Pancreas (tissue), 10 donors: Measurements from ENCODE around the gene LTBP4. TPM values are rescaled to one million over a fixed set of nuclear protein-coding genes. Genes with fewer than 3 reads are reported as not detected.
A peak's percentile ranks its signal among the peaks of the same experiment; 100 is the strongest.

ENCODE experiments used
- ATAC-seq, 4 donors: fragments of 200-7000 bp; cut with Tn5 transposase; one replicate each; pipeline versions ENCODE4 v1.8.0 to v1.9.1; 2020; ENCODE audit warnings: mild to moderate bottlenecking in 4 of 4, moderate library complexity in 4 of 4
- DNase-seq, 6 donors: peaks; one replicate each; pipeline ENCODE4 v3.0.0-alpha.2; 2020
- FAIRE-seq: peaks from 2 replicates; lab custom pipeline; 2012; peaks lifted over from hg19 to GRCh38; lab: Jason Lieb, UNC
- H3K27ac ChIP-seq, 4 donors: fragments of 200-600 bp; sonication (generic); 1 replicate in 3 of 4; 2 replicates in 1 of 4; pipeline versions ENCODE4 v1.5.0 to v1.8.0; 2020
- H3K27me3 ChIP-seq, 4 donors: fragments of 200-600 bp; one replicate each; pipeline ENCODE4 v1.8.0; 2021
- H3K36me3 ChIP-seq, 3 donors: fragments of 200-600 bp; sonication (generic) in 1 of 3; one replicate each; pipeline versions ENCODE4 v1.5.0 to v1.8.0; 2020 to 2021
- H3K4me1 ChIP-seq, 3 donors: fragments of 200-600 bp; one replicate each; pipeline ENCODE4 v1.8.0; 2021
- H3K4me3 ChIP-seq, 4 donors: fragments of 200-600 bp; sonication (generic) in 2 of 4; one replicate each; pipeline versions ENCODE4 v1.5.0 to v1.8.0; 2020 to 2021
- H3K9me3 ChIP-seq, 4 donors: fragments of 200-600 bp; one replicate each; pipeline ENCODE4 v1.8.0; 2021
- CTCF ChIP-seq, 4 donors: fragments of 200-600 bp; sonication (generic) in 3 of 4; IDR thresholded peaks; one replicate each; pipeline versions ENCODE4 v1.5.0 to v1.8.0; 2021; ENCODE audit warnings: antibody characterized with exemption in 4 of 4
- WGBS, 2 donors: extraction: QIAGEN DNeasy Blood & Tissue Kit; methylation state at CpG; one replicate each; pipeline ENCODE4 v1.1.7; 2013; 5-methylcytosine and 5-hydroxymethylcytosine counted together
- intact Hi-C, 3 donors: fragments of 100-400 bp; cut with DNase I; formaldehyde crosslinking; loops; one replicate each; pipeline versions ENCODE4 v1.11.1 to v1.14.2; 2022
- polyA plus RNA-seq, 2 donors: library from polyadenylated mRNA; stranded (reverse); fragments of 200-250 nt; gene quantifications; one replicate each; pipeline ENCODE4 v1.2.3, GENCODE V29; 2013
- total RNA-seq, 6 donors: library from RNA; stranded (reverse); fragmentation: NEBNext Ultra II Directional in 4 of 6; extraction: Animal tissue kit (Norgen Biotek cat#: 25700) in 4 of 6; gene quantifications; one replicate each; pipeline versions ENCODE4 v1.2.1 to v1.2.4, GENCODE V29; 2021 to 2023
- donor health status: healthy with polysubstance abuse.
- donor health status: DM: no; HTN: no; CAD: no; lungs with moderate emphysema.
- donor health status: DM: no; HTN: no; CAD: no.
- donor health status: control.
- donor health status: control.
- donor health status: Bipolar disorder and iron deficiency.
- donor health status: DM: yes; HTN: yes; CAD: no.
- donor health status: DM: no; HTN: no; CAD: no.
- donor health status: DM: no; HTN: no; CAD: no.
- donor health status: DM: yes; HTN: yes; CAD: no.

Gene LTBP4
- total and polyA plus RNA-seq, 8 donors, result 18.7 to 48.9 (median 28.2) TPM

GRCh38 chr19:40565355-40565754 is 35.8 kb upstream of the LTBP4 start:
- no peak for ATAC-seq
- FAIRE-seq, result no peak
- Histone ChIP-seq H3K4me3 (no peak overlapping the region), H3K9me3 (no peaks in the 10 kb centered on the region), H3K27me3 (peaks cover 0 to 9% (median 0%) of the 10 kb centered on the region in 4 donors), H3K27ac (no peak overlapping the region), H3K4me1 (peaks cover 0 to 5% (median 0%) of the 10 kb centered on the region in 3 donors), H3K36me3 (no peaks in the 10 kb centered on the region)
- DNase-seq, result no peak
- 75 to 77% methylated on average over 7 of the region's 7 CpGs for WGBS, 2 donors
- intact Hi-C loops, result no loop called here
- no peak for TF ChIP-seq CTCF (IDR thresholded peaks at IDR 0.05)

- Histone ChIP-seq H3K4me3 (no peak overlapping the region), H3K27ac (no peak overlapping the region), H3K9me3 (no peaks in the 10 kb centered on the region), H3K27me3 (peaks cover 0 to 9% (median 0%) of the 10 kb centered on the region in 4 donors), H3K36me3 (no peaks in the 10 kb centered on the region), H3K4me1 (peaks cover 0 to 5% (median 0%) of the 10 kb centered on the region in 3 donors)
- ATAC-seq, result no peak
- intact Hi-C loops, result no loop called here
- no peak for DNase-seq
- no peak for TF ChIP-seq CTCF (IDR thresholded peaks at IDR 0.05)
- no peak for FAIRE-seq
- 69 to 74% methylated on average over 14 of the region's 14 CpGs for WGBS, 2 donors
Measured at GRCh38 chr19:40565910-40566495, 35.2 kb upstream of the LTBP4 start.

- FAIRE-seq, result no peak
- Histone ChIP-seq H3K27ac (no peak overlapping the region), H3K4me3 (peak overlapping the region in 2 of 4 donors; percentile 13 to 31), H3K27me3 (peaks cover 0 to 9% (median 0%) of the 10 kb centered on the region in 4 donors), H3K4me1 (peaks cover 0 to 5% (median 0%) of the 10 kb centered on the region in 3 donors), H3K9me3 (no peaks in the 10 kb centered on the region), H3K36me3 (no peaks in the 10 kb centered on the region)
- intact Hi-C loops, result no loop called here
- no peak for DNase-seq
- ATAC-seq, result no peak
- WGBS, 2 donors, result 19 to 25% methylated on average over 20 of the region's 20 CpGs
- TF ChIP-seq CTCF (IDR thresholded peaks at IDR 0.05), result no peak
Measured at GRCh38 chr19:40567040-40567749, 34.0 kb upstream of the LTBP4 start.

- FAIRE-seq (no peak), DNase-seq (peak in 2 of 6 donors; percentile 40 to 66), ATAC-seq (no peak)
- Histone ChIP-seq H3K27ac (no peak overlapping the region), H3K27me3 (peaks cover 0 to 9% (median 0%) of the 10 kb centered on the region in 4 donors), H3K4me1 (peaks cover 0 to 5% (median 0%) of the 10 kb centered on the region in 3 donors), H3K36me3 (no peaks in the 10 kb centered on the region), H3K9me3 (no peaks in the 10 kb centered on the region), H3K4me3 (peak overlapping the region in 2 of 4 donors; percentile 13 to 31)
- no peak for TF ChIP-seq CTCF (IDR thresholded peaks at IDR 0.05)
- intact Hi-C loops, result no loop called here
- WGBS, 2 donors, result 6 to 8% methylated on average over 58 to 70 of the region's 70 CpGs
Measured at GRCh38 chr19:40567750-40568494, 33.2 kb upstream of the LTBP4 start.
